IPS-20b (cell line): ENCODE results near the gene HPS5.

ENCODE experiments used
- H3K27ac ChIP-seq: one replicate; pipeline ENCODE4 v1.5.1; 2013; ENCODE audit warnings: low read length
- H3K27me3 ChIP-seq: 2 replicates; pipeline ENCODE4 v1.6.1; 2013; ENCODE audit warnings: mild to moderate bottlenecking, low read length, inconsistent platforms; ENCODE audit not compliant: insufficient read depth
- H3K36me3 ChIP-seq: 2 replicates; pipeline ENCODE4 v1.6.1; 2013; ENCODE audit warnings: low read depth, mild to moderate bottlenecking, inconsistent platforms, low read length, moderate library complexity; ENCODE audit not compliant: insufficient read depth
- H3K4me1 ChIP-seq: 2 replicates; pipeline ENCODE4 v1.6.1; 2013; ENCODE audit warnings: mild to moderate bottlenecking, control low read depth, inconsistent platforms, low read length, moderate library complexity; ENCODE audit not compliant: insufficient read depth
- H3K4me3 ChIP-seq: 2 replicates; pipeline ENCODE4 v1.5.1; 2013; ENCODE audit warnings: mild to moderate bottlenecking, low read length, inconsistent platforms
- H3K9ac ChIP-seq: 2 replicates; pipeline ENCODE4 v1.6.1; 2013; ENCODE audit warnings: low read depth, mild to moderate bottlenecking, inconsistent platforms, low read length, moderate library complexity
- H3K9me3 ChIP-seq: 2 replicates; pipeline ENCODE4 v1.6.1; 2013; ENCODE audit warnings: mild to moderate bottlenecking, low read depth, low read length, inconsistent platforms; ENCODE audit not compliant: insufficient read depth

Gene HPS5

GRCh38 chr11:18314784-18315523 is 7.0 kb downstream of the HPS5 start:
- H3K4me3 ChIP-seq: no peak overlapping the region
- no peaks in the 10 kb centered on the region for H3K9me3 ChIP-seq
- no peak overlapping the region for H3K9ac ChIP-seq
- no peak overlapping the region for H3K27ac ChIP-seq
- H3K36me3 ChIP-seq: peaks cover 23% of the 10 kb centered on the region
- H3K27me3 ChIP-seq: no peaks in the 10 kb centered on the region
- H3K4me1 ChIP-seq: no peaks in the 10 kb centered on the region; the same call in 1 of the 2 replicates

- Histone ChIP-seq H3K36me3 (peaks cover 31% of the 10 kb centered on the region), H3K9me3 (no peaks in the 10 kb centered on the region), H3K27me3 (no peaks in the 10 kb centered on the region), H3K9ac (no peak overlapping the region), H3K4me3 (no peak overlapping the region), H3K27ac (no peak overlapping the region), H3K4me1 (no peaks in the 10 kb centered on the region)
Observed at GRCh38 chr11:18313965-18314763, 7.8 kb downstream of the HPS5 start.

DNA sequence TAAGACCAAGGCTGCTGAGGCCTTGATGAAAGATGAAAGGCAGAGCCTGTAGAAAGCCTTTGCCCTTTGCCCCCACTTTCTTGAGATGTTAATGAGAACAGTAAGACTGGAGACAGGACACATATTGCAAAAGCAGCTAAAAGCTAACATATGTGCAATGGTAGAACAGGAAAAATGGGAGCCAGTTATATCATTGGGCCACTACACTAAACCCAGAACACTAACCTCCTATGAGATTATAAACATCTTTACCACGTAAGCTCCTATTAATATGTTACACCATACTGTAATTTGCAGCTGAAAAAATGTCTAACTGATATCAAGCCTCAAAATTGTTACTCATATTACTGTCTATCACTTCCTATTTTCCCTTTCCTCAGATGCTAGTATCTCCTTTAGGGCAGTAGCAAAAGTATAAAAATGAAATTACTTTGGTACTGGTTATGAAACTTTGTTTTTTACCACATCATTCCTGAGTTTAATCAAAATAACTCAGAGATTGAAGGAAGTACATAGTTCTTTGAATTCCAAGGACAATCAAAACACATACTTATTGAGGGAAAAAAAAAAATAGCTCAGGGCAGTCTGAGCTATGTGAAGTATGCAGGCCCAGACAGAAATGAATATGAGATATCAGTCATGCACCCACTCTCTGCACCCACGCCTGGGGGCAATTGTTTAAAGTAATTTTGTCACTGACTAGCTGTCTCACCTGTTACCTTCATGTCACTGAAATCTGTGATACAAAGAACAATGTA is 9.1 kb downstream of the HPS5 start:
- Histone ChIP-seq H3K27ac (no peak overlapping the region), H3K9me3 (no peaks in the 10 kb centered on the region), H3K9ac (no peak overlapping the region), H3K4me1 (no peaks in the 10 kb centered on the region), H3K27me3 (no peaks in the 10 kb centered on the region), H3K4me3 (no peak overlapping the region), H3K36me3 (peaks cover 45% of the 10 kb centered on the region)

- H3K4me3 ChIP-seq: no peak overlapping the region
- no peak overlapping the region for H3K9ac ChIP-seq
- no peak overlapping the region for H3K27ac ChIP-seq
- peaks cover 53% of the 10 kb centered on the region for H3K36me3 ChIP-seq
- H3K9me3 ChIP-seq: no peaks in the 10 kb centered on the region
- H3K27me3 ChIP-seq: no peaks in the 10 kb centered on the region
- no peaks in the 10 kb centered on the region for H3K4me1 ChIP-seq
Observed at GRCh38 chr11:18312012-18312411, 9.9 kb downstream of the HPS5 start.

GRCh38 chr11:18310800-18311340 is 11.1 kb downstream of the HPS5 start:
- Histone ChIP-seq H3K4me1 (no peaks in the 10 kb centered on the region), H3K9ac (no peak overlapping the region), H3K27me3 (no peaks in the 10 kb centered on the region), H3K36me3 (peaks cover 60% of the 10 kb centered on the region), H3K9me3 (no peaks in the 10 kb centered on the region), H3K4me3 (no peak overlapping the region), H3K27ac (no peak overlapping the region)

- H3K9me3 ChIP-seq: no peaks in the 10 kb centered on the region
- H3K9ac ChIP-seq: no peak overlapping the region
- H3K27me3 ChIP-seq: no peaks in the 10 kb centered on the region
- H3K4me1 ChIP-seq: no peaks in the 10 kb centered on the region
- no peak overlapping the region for H3K27ac ChIP-seq
- no peak overlapping the region for H3K4me3 ChIP-seq
- H3K36me3 ChIP-seq: peaks cover 71% of the 10 kb centered on the region
Observed at GRCh38 chr11:18309691-18310090, 12.2 kb downstream of the HPS5 start.

DNA sequence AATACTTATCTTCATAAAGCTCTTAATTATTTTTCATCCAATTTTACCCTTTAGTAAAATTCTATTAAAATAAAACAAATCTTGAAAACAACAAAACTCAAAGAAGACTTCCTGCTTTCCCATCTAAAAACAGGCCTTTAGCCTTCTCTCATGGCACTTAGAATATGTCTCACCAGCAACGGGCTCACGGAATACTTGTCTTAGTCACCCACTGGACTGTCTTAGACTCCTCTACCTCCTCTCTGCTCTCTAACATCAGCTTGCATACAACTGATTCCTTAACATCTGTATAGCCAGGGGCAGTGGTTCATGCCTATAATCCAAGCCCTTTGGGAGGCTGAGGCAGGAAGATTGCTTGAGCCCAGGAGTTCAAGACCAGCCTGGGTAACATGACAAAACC is 13.7 kb downstream of the HPS5 start:
- Histone ChIP-seq H3K4me1 (no peaks in the 10 kb centered on the region), H3K4me3 (no peak overlapping the region), H3K27me3 (no peaks in the 10 kb centered on the region), H3K9me3 (no peaks in the 10 kb centered on the region), H3K36me3 (peaks cover 84% of the 10 kb centered on the region), H3K9ac (no peak overlapping the region), H3K27ac (no peak overlapping the region)

DNA sequence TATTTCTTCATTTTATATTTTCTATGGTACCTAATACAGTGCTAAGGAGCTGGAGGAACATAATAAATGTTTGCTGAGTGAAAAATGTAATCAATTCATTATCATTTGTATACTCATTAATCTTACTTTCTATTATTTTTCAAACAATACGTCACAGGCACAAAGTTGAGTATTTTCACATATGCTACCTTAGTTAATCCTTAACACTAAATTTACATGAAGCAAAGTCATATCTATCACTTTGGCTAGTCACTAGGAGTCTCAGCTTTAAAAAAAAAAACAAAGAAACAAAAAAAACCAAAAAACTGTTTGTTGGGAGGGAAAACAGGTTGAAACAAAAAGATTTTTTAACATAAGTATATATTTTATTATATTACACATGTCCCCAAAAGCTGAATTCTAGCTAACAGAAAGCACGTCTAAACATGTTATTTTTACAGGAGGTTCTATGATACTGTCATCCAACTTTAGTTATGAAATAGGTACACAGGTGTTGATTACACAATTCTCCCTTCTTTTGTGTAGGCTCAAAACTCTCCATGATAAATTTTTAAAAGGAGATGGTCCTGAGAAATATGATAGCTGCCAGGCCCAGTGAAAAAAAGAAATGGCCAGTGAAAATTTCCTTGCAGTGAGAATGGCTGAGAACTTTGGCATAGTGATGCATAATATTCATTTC is 14.3 kb downstream of the HPS5 start:
- Histone ChIP-seq H3K4me1 (no peaks in the 10 kb centered on the region), H3K9me3 (no peaks in the 10 kb centered on the region), H3K4me3 (no peak overlapping the region), H3K27ac (no peak overlapping the region), H3K9ac (no peak overlapping the region), H3K36me3 (peaks cover 90% of the 10 kb centered on the region), H3K27me3 (no peaks in the 10 kb centered on the region)

DNA sequence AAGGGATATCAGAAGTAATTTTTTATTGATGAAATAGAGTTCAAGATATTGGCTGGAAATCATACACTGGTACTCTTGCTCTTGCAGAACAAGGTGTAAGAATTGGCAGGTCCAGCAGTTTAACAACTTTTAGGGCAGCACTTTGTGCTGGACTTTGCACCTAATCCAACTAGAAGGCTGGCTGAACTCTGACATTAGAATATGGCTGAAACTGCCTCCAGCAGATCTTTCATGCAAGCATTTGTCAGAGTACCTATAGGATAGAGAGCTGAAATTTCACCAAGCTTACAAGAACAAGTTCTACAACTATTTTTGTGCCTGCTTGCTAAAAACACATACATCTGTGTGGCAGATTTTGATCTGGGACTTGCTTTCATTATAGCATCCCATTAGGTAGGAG is 17.2 kb downstream of the HPS5 start:
- Histone ChIP-seq H3K9ac (no peak overlapping the region), H3K27me3 (no peaks in the 10 kb centered on the region), H3K4me1 (no peaks in the 10 kb centered on the region), H3K36me3 (peaks cover 96% of the 10 kb centered on the region), H3K27ac (no peak overlapping the region), H3K9me3 (no peaks in the 10 kb centered on the region), H3K4me3 (no peak overlapping the region)

DNA sequence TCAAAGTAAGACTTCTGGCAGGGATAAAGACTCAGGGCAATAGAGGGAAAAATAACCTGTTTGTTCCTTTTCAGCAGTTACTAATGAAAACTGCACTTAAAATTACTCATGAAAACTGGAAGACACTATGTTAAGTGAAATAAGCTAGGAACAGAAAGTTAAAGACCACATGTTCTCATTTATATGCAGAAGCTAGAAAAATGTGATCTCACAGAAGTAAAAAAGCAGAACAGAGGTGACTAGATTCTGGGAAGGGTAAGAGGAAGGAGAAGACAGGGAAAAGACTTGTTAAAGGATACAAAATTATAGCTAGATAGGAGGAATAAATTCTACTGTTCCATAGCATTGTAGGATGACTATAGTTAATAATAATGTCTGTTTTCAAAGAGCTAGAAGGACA is 22.2 kb downstream of the HPS5 start:
- Histone ChIP-seq H3K4me3 (no peak overlapping the region), H3K27me3 (no peaks in the 10 kb centered on the region), H3K27ac (no peak overlapping the region), H3K4me1 (no peaks in the 10 kb centered on the region), H3K36me3 (peaks cover 91% of the 10 kb centered on the region), H3K9ac (no peak overlapping the region), H3K9me3 (no peaks in the 10 kb centered on the region)

DNA sequence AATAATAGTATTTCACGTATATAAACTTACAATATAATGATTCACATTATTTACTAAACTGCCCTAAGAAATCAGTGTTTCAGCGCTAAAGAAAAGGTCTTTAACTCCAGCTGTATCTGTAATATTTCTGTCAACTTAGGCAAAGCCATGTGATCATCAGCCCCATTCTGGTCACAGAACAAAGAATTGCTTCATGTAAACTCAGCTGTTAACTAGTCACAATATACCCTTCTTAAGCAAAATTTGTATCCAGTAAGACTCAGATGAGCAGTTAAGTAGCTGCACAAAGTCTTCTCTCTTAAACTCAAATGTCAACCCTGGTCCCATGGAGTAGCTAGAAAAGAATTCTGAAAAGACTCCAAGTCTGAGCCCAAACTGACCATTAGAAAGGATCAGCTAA is 26.6 kb downstream of the HPS5 start:
- Histone ChIP-seq H3K9me3 (no peaks in the 10 kb centered on the region), H3K4me3 (no peak overlapping the region), H3K4me1 (no peaks in the 10 kb centered on the region), H3K27me3 (no peaks in the 10 kb centered on the region), H3K36me3 (peaks cover 92% of the 10 kb centered on the region), H3K27ac (no peak overlapping the region), H3K9ac (no peak overlapping the region)
